Measurements from ENCODE around the gene SLC35E3.

The SLC35E3 gene

GRCh38 chr12:68766646-68767045 lies 20.7 kb downstream of the SLC35E3 start:
- no peak for TF ChIP-seq CTCF (IDR thresholded peaks at IDR 0.05; ENCODE audit: control insufficient read depth, insufficient read depth, low read depth, low read length, missing control alignments)
- DNase-seq (ENCODE audit: low read depth): no peak

GRCh38 chr12:68767191-68767590 lies 21.2 kb downstream of the SLC35E3 start:
- no peak for TF ChIP-seq CTCF (IDR thresholded peaks at IDR 0.05; ENCODE audit: control insufficient read depth, insufficient read depth, low read depth, low read length, missing control alignments)
- no peak overlapping the region for H3K4me3 ChIP-seq (ENCODE audit: control insufficient read depth, low read depth, low read length)
- DNase-seq (ENCODE audit: low read depth): no peak

More at GRCh38 chr12:68766646-68767045, 20.7 kb downstream of the SLC35E3 start:
- no peak overlapping the region for H3K4me3 ChIP-seq (ENCODE audit: control insufficient read depth, low read depth, low read length)

- no peak for TF ChIP-seq CTCF (IDR thresholded peaks at IDR 0.05; ENCODE audit: control insufficient read depth, insufficient read depth, low read depth, low read length, missing control alignments)
- no peak overlapping the region for H3K4me3 ChIP-seq (ENCODE audit: control insufficient read depth, low read depth, low read length)
- no peak for DNase-seq (ENCODE audit: low read depth)
These were observed 22.5 kb downstream of the SLC35E3 start for GRCh38 chr12:68768431-68768939.

DNA sequence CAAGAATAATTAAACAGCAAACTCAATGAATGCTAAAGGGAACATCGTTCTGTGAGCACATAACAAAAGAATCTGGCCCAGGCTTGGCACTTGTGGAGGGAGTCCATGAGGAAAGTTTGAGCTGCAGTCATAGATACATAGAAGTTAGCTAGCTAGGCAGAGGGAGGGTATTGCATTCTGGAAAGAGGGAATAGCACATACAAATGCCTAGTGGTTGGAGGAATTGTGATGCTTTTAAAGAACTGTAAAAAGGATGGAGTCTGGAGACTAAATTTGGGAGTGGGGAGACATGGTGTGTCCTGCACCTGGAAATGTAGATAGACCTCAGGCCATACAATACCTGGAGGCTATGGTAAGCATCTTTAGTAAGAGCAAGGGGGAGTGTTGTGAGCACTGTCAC lies 24.0 kb downstream of the SLC35E3 start:
- no peak overlapping the region for H3K4me3 ChIP-seq (ENCODE audit: control insufficient read depth, low read depth, low read length)
- TF ChIP-seq CTCF (IDR thresholded peaks at IDR 0.05; ENCODE audit: control insufficient read depth, insufficient read depth, low read depth, low read length, missing control alignments): no peak
- no peak for DNase-seq (ENCODE audit: low read depth)

DNA sequence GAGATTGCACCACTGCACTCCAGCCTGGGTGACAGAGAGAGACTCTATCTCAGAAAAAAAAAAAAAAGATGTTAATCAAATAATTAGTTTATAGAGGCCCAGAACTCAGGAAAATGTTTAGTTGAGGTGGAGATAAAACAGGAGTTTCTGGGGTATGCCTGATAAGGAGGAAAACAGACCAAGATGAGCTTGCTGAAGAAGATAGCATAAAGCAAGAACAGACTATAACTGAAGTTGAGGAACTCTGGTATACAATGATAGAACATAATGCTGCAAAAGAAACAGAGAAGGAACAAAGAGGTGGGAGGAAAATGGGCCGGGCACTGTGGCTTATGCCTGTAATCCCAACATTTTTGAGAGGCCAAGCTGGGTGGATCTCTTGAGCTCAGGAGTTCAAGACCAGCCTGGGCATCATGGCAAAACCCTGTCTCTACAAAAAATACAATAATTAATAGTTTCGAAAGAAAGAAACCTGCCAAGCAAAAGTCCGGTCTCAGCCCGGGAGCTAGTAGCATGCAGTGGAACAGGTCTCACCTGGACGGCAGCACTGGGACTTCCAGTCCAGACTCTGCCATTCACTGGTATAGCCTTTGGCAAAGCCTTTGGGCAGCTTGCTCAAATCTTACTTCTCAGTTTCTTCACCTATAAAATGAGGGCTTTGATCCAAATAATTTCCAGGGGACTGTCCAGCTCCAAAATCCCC lies 25.4 kb downstream of the SLC35E3 start:
- no peak overlapping the region for H3K4me3 ChIP-seq (ENCODE audit: control insufficient read depth, low read depth, low read length)
- no peak for TF ChIP-seq CTCF (IDR thresholded peaks at IDR 0.05; ENCODE audit: control insufficient read depth, insufficient read depth, low read depth, low read length, missing control alignments)
- no peak for DNase-seq (ENCODE audit: low read depth)

DNA sequence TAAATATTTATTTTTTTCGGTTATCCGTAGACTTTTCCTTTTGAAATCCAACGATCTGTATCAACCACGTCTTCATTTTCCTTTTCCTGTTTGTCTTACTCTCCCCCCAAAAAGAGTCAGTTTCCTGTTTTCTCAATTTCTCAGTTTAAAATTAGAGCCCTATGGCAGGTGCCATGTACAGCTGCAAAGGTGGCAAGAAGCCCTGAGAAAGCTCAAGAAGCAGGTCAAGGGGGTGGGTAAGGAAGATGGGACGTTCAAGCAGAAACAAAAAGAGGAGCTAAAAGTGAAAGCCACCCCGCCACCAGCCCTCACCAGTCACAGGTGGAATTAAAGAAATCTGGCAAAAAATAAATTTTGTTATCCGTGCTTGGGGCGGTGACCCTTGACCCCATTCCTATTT lies 26.7 kb downstream of the SLC35E3 start:
- no peak overlapping the region for H3K4me3 ChIP-seq (ENCODE audit: control insufficient read depth, low read depth, low read length)
- no peak for TF ChIP-seq CTCF (IDR thresholded peaks at IDR 0.05; ENCODE audit: control insufficient read depth, insufficient read depth, low read depth, low read length, missing control alignments)
- DNase-seq (ENCODE audit: low read depth): no peak

Data from AG09309 (cell line).